ENCODE measurements around the gene SYT11. TPM values are rescaled to one million over a fixed set of nuclear protein-coding genes. Genes with fewer than 3 reads are reported as not detected.

SYT11 gene
- total and polyA plus RNA-seq, 9 of the 15 experiments (the other 6 are each of a cell fraction or from before 2014, with no cell fraction given): 0.05 to 0.18 (median 0.11) TPM

- peak; percentile 99 for TF ChIP-seq POLR2G (IDR thresholded peaks at IDR 0.05; ENCODE audit: low read depth, low read length)
- TF ChIP-seq POLR2H (tag; IDR thresholded peaks at IDR 0.05; ENCODE audit: low read depth): peak; percentile 96
- 0 out of 2 replicates have a peak, but pooled peaks have one; percentile 24 for TF ChIP-seq THRAP3 (IDR thresholded peaks at IDR 0.05; ENCODE audit: borderline replicate concordance)
- no peak for TF ChIP-seq FOXM1 (IDR thresholded peaks at IDR 0.05; ENCODE audit: low read depth)
- TF ChIP-seq FOXM1 (CRISPR knock-in tag; IDR thresholded peaks at IDR 0.05; ENCODE audit: low read depth): 0 out of 2 replicates have a peak, but pooled peaks have one; percentile 60
- TF ChIP-seq NR1H2 (CRISPR knock-in tag; IDR thresholded peaks at IDR 0.05): no peak
- TF ChIP-seq PCBP1 (IDR thresholded peaks at IDR 0.05; ENCODE audit: low read depth, low read length, poor library complexity, severe bottlenecking): no peak
- peak; percentile 77; the same call in 1 of the 2 replicates for TF ChIP-seq TRIM25 (IDR thresholded peaks at IDR 0.05; ENCODE audit: borderline replicate concordance)
- no peak for TF ChIP-seq ZNF717 (CRISPR knock-in tag; IDR thresholded peaks at IDR 0.05)
- 0 out of 2 replicates have a peak, but pooled peaks have one; percentile 26 for TF ChIP-seq SMAD3 (CRISPR knock-in tag; conservative IDR thresholded peaks at IDR 0.05)
- no peak for TF ChIP-seq ZNF696 (CRISPR knock-in tag; conservative IDR thresholded peaks at IDR 0.05)
- TF ChIP-seq THRA (IDR thresholded peaks at IDR 0.05): no peak
- TF ChIP-seq BCL6 (CRISPR knock-in tag; IDR thresholded peaks at IDR 0.05): no peak
- TF ChIP-seq RFX5 (IDR thresholded peaks at IDR 0.05; ENCODE audit: low read depth, low read length): no peak
- peak; percentile 23; the same call in 1 of the 2 replicates for TF ChIP-seq NCOA6 (IDR thresholded peaks at IDR 0.05)
- peak; percentile 91 for TF ChIP-seq GMEB1 (CRISPR knock-in tag; IDR thresholded peaks at IDR 0.05)
- TF ChIP-seq NFYB (IDR thresholded peaks at IDR 0.05; ENCODE audit: extremely low read depth, insufficient read length): peak; percentile 3
- no peak for TF ChIP-seq MED1 (CRISPR knock-in tag; IDR thresholded peaks at IDR 0.05; ENCODE audit: borderline replicate concordance)
- TF ChIP-seq ZNF311 (CRISPR knock-in tag; IDR thresholded peaks at IDR 0.05): no peak
- TF ChIP-seq ELF4 (CRISPR knock-in tag; IDR thresholded peaks at IDR 0.05): peak; percentile 80
Measured at GRCh38 chr1:155934097-155934935, 74.9 kb downstream of the SYT11 start, which contains the start of gene KHDC4 (continued).
